DOHH2 (cell line): ENCODE data around the gene C1orf35.
"Not testable (repeated sequence)": the region's sequence is repeated elsewhere in the genome, so short reads cannot be mapped to it uniquely, and the experiment has no call there.

Experiments used
- H3F3A ChIP-seq: fragments of 200-600 bp; sonication (generic), shearing (Covaris generic); 2 replicates; pipeline ENCODE4 v1.6.0; 2016; ENCODE audit warnings: antibody characterized with exemption, mild to moderate bottlenecking; ENCODE audit not compliant: control insufficient read depth, insufficient read depth
- H3K27ac ChIP-seq: fragments of 200-600 bp; sonication (generic); 2 replicates; pipeline ENCODE4 v1.5.1; 2014; ENCODE audit warnings: low read depth, mild to moderate bottlenecking, low read length, moderate library complexity
- H3K27me3 ChIP-seq: fragments of 200-600 bp; sonication (generic); 2 replicates; pipeline ENCODE4 v1.6.1; 2014; ENCODE audit warnings: mild to moderate bottlenecking, low read length, mixed read lengths; ENCODE audit not compliant: control insufficient read depth
- H3K36me3 ChIP-seq: fragments of 200-600 bp; sonication (generic); 2 replicates; pipeline ENCODE4 v1.6.1; 2014; ENCODE audit warnings: mild to moderate bottlenecking, low read length, moderate library complexity, mixed read lengths; ENCODE audit not compliant: control insufficient read depth
- H3K4me1 ChIP-seq: fragments of 200-600 bp; sonication (generic); 2 replicates; pipeline ENCODE4 v1.6.1; 2014; ENCODE audit warnings: mild to moderate bottlenecking, low read length, mixed read lengths; ENCODE audit not compliant: control insufficient read depth
- H3K4me2 ChIP-seq: fragments of 200-600 bp; sonication (generic); 2 replicates; pipeline ENCODE4 v1.6.0; 2014; ENCODE audit warnings: mild to moderate bottlenecking, low read length, moderate library complexity
- H3K4me3 ChIP-seq: fragments of 200-600 bp; sonication (generic); 2 replicates; pipeline ENCODE4 v1.5.1; 2014; ENCODE audit warnings: mild to moderate bottlenecking, low read length, mixed read lengths
- H3K79me2 ChIP-seq: fragments of 200-600 bp; sonication (generic); 2 replicates; pipeline ENCODE4 v1.6.1; 2014; ENCODE audit warnings: mild to moderate bottlenecking, low read length, mixed read lengths; ENCODE audit not compliant: control insufficient read depth
- H3K9me2 ChIP-seq: fragments of 200-600 bp; sonication (generic); replicated peaks from 2 replicates; pipeline ENCODE4 v1.6.1; 2014; ENCODE audit warnings: mild to moderate bottlenecking, low read length, mixed read lengths; ENCODE audit not compliant: control insufficient read depth
- H3K9me3 ChIP-seq: fragments of 200-600 bp; sonication (generic); 2 replicates; pipeline ENCODE4 v1.6.1; 2014; ENCODE audit warnings: antibody characterized with exemption, low read length, mixed read lengths; ENCODE audit not compliant: control insufficient read depth, insufficient read depth
- H4K20me1 ChIP-seq: fragments of 200-600 bp; sonication (generic); 2 replicates; pipeline ENCODE4 v1.6.0; 2014; ENCODE audit warnings: low read depth, mild to moderate bottlenecking, antibody characterized with exemption, low read length, moderate library complexity; ENCODE audit not compliant: control insufficient read depth, insufficient read depth
- CTCF ChIP-seq: fragments of 200-600 bp; sonication (generic); IDR thresholded peaks from one replicate; pipeline ENCODE4 v1.5.1; 2014; ENCODE audit warnings: antibody characterized with exemption, mild to moderate bottlenecking, low read depth, low read length; ENCODE audit not compliant: poor library complexity, severe bottlenecking
- EZH2phosphoT487 ChIP-seq: fragments of 200-600 bp; sonication (generic); IDR thresholded peaks from 2 replicates; pipeline ENCODE4 v1.6.1; 2017; ENCODE audit warnings: borderline replicate concordance, mild to moderate bottlenecking, antibody characterized with exemption, low read length, moderate library complexity, mixed read lengths

The C1orf35 gene

GRCh38 chr1:228112617-228113016 lies 9.5 kb upstream of the C1orf35 start:
- H4K20me1 ChIP-seq: no peaks in the 10 kb centered on the region
- H3K4me1 ChIP-seq: peaks cover 17% of the 10 kb centered on the region
- TF ChIP-seq EZH2phosphoT487: no peak
- TF ChIP-seq CTCF: no peak
- H3K4me3 ChIP-seq: no peak overlapping the region
- H3K9me2 ChIP-seq: no peaks in the 10 kb centered on the region
- no peak overlapping the region for H3K4me2 ChIP-seq
- peaks cover 2% of the 10 kb centered on the region; the same call in 1 of the 2 replicates for H3K36me3 ChIP-seq
- no peaks in the 10 kb centered on the region for H3K9me3 ChIP-seq
- H3F3A ChIP-seq: peaks cover 5% of the 10 kb centered on the region; the same call in 1 of the 2 replicates
- H3K27me3 ChIP-seq: no peaks in the 10 kb centered on the region
- H3K27ac ChIP-seq: no peak overlapping the region
- peaks cover 15% of the 10 kb centered on the region for H3K79me2 ChIP-seq

GRCh38 chr1:228112167-228112566 lies 9.0 kb upstream of the C1orf35 start:
- Histone ChIP-seq H3K27ac (no peak overlapping the region), H3F3A (peaks cover 5% of the 10 kb centered on the region; the same call in 1 of the 2 replicates), H4K20me1 (no peaks in the 10 kb centered on the region), H3K4me3 (no peak overlapping the region), H3K9me2 (no peaks in the 10 kb centered on the region), H3K9me3 (no peaks in the 10 kb centered on the region), H3K79me2 (peaks cover 18% of the 10 kb centered on the region), H3K4me1 (peaks cover 17% of the 10 kb centered on the region), H3K36me3 (peaks cover 5% of the 10 kb centered on the region; the same call in 1 of the 2 replicates), H3K4me2 (no peak overlapping the region), H3K27me3 (no peaks in the 10 kb centered on the region)
- TF ChIP-seq EZH2phosphoT487 (no peak), CTCF (no peak)

- not testable (repeated sequence) for H3K9me2 ChIP-seq, H3K4me3 ChIP-seq, H3F3A ChIP-seq, H3K27me3 ChIP-seq, H3K9me3 ChIP-seq, H3K4me2 ChIP-seq, H3K27ac ChIP-seq, H4K20me1 ChIP-seq
- peaks cover 11% of the 10 kb centered on the region; the same call in 1 of the 2 replicates for H3K36me3 ChIP-seq
- H3K4me1 ChIP-seq: peaks cover 17% of the 10 kb centered on the region
- H3K79me2 ChIP-seq: peaks cover 18% of the 10 kb centered on the region
Observed at GRCh38 chr1:228111315-228111714, 8.2 kb upstream of the C1orf35 start.

- Histone ChIP-seq H3K79me2 (peaks cover 18% of the 10 kb centered on the region), H3K9me2 (no peaks in the 10 kb centered on the region), H3K27me3 (no peaks in the 10 kb centered on the region), H3F3A (peaks cover 5% of the 10 kb centered on the region; the same call in 1 of the 2 replicates), H3K4me1 (peaks cover 17% of the 10 kb centered on the region), H3K27ac (no peak overlapping the region), H4K20me1 (no peaks in the 10 kb centered on the region), H3K4me3 (peak overlapping the region; percentile 96; the same call in 1 of the 2 replicates), H3K9me3 (no peaks in the 10 kb centered on the region), H3K4me2 (peak overlapping the region; percentile 85), H3K36me3 (peaks cover 19% of the 10 kb centered on the region; the same call in 1 of the 2 replicates)
- no peak for TF ChIP-seq CTCF
- no peak for TF ChIP-seq EZH2phosphoT487
Observed at GRCh38 chr1:228110556-228110955, 7.4 kb upstream of the C1orf35 start.
